Thymus (tissue), 11 donors: ENCODE measurements around the gene NSG2. TPM values are rescaled to one million over a fixed set of nuclear protein-coding genes. Genes with fewer than 3 reads are reported as not detected.

Source experiments
- DNase-seq, 9 donors: peaks; one replicate each; pipeline ENCODE4 v3.0.0-alpha.2; 2013; ENCODE audit warnings: low spot score in 9 of 9, low read depth in 6 of 9, missing footprints in 1 of 9
- H3K27ac ChIP-seq, 2 donors: one replicate each; pipeline ENCODE4 v1.5.1; 2013; ENCODE audit warnings: control low read depth in 1 of 2, low read depth in 1 of 2, low read length in 1 of 2, mild to moderate bottlenecking in 1 of 2, moderate library complexity in 1 of 2
- H3K27me3 ChIP-seq, 2 donors: one replicate each; pipeline ENCODE4 v1.5.1; 2013; ENCODE audit warnings: low read length in 1 of 2; ENCODE audit not compliant: control insufficient read depth in 2 of 2, insufficient read depth in 1 of 2
- H3K36me3 ChIP-seq, 2 donors: one replicate each; pipeline ENCODE4 v1.5.1; 2013; ENCODE audit warnings: low read length in 1 of 2, mild to moderate bottlenecking in 1 of 2, moderate library complexity in 1 of 2; ENCODE audit not compliant: control insufficient read depth in 2 of 2, insufficient read depth in 2 of 2
- H3K4me1 ChIP-seq, 2 donors: one replicate each; pipeline ENCODE4 v1.5.1; 2013; ENCODE audit warnings: low read length in 2 of 2; ENCODE audit not compliant: control insufficient read depth in 2 of 2, insufficient read depth in 2 of 2
- H3K4me3 ChIP-seq, 2 donors: one replicate each; pipeline ENCODE4 v1.5.1; 2013; ENCODE audit warnings: low read length in 2 of 2, control low read depth in 1 of 2, mild to moderate bottlenecking in 1 of 2
- H3K9me3 ChIP-seq, 2 donors: one replicate each; pipeline ENCODE4 v1.5.1; 2013; ENCODE audit warnings: low read length in 1 of 2, mild to moderate bottlenecking in 1 of 2; ENCODE audit not compliant: control insufficient read depth in 2 of 2, insufficient read depth in 1 of 2
- WGBS: extraction: QIAGEN DNeasy Blood & Tissue Kit; methylation state at CpG from one replicate; pipeline ENCODE4 v1.1.7; 2013; 5-methylcytosine and 5-hydroxymethylcytosine counted together
- polyA plus RNA-seq: library from polyadenylated mRNA; stranded (reverse); fragments of 200-250 nt; gene quantifications from one replicate; pipeline ENCODE4 v1.2.3, GENCODE V29; 2013
- total RNA-seq: library from RNA; stranded (reverse); fragments of 120-200 nt; gene quantifications from one replicate; pipeline ENCODE4 v1.2.4, GENCODE V29; 2013
- donor health status: healthy.

Gene NSG2
- total and polyA plus RNA-seq, 2 donors = 0.05 to 0.41 TPM

GRCh38 chr5:174073122-174073660 is 27.7 kb downstream of the NSG2 start:
- no peaks in the 10 kb centered on the region for H3K36me3 ChIP-seq
- H3K27me3 ChIP-seq = no peaks in the 10 kb centered on the region
- H3K4me1 ChIP-seq = no peaks in the 10 kb centered on the region
- 93% methylated on average over 3 of the region's 3 CpGs for WGBS
- no peak for DNase-seq
- no peaks in the 10 kb centered on the region for H3K9me3 ChIP-seq
- H3K4me3 ChIP-seq = no peak overlapping the region
- H3K27ac ChIP-seq = no peak overlapping the region

- 97% methylated on average over 7 of the region's 7 CpGs for WGBS
Measured at GRCh38 chr5:174074369-174074768, 28.9 kb downstream of the NSG2 start.

GRCh38 chr5:174078416-174078815 is 32.9 kb downstream of the NSG2 start:
- WGBS = 73% methylated on average over 3 of the region's 3 CpGs
- no peaks in the 10 kb centered on the region for H3K9me3 ChIP-seq
- H3K36me3 ChIP-seq = no peaks in the 10 kb centered on the region
- DNase-seq = no peak
- H3K27ac ChIP-seq = no peak overlapping the region
- no peaks in the 10 kb centered on the region for H3K4me1 ChIP-seq
- no peaks in the 10 kb centered on the region for H3K27me3 ChIP-seq
- no peak overlapping the region for H3K4me3 ChIP-seq

More at GRCh38 chr5:174074369-174074768, 28.9 kb downstream of the NSG2 start:
- Histone ChIP-seq H3K27ac (no peak overlapping the region), H3K9me3 (no peaks in the 10 kb centered on the region), H3K4me1 (no peaks in the 10 kb centered on the region), H3K4me3 (no peak overlapping the region), H3K36me3 (no peaks in the 10 kb centered on the region), H3K27me3 (no peaks in the 10 kb centered on the region)
- DNase-seq = no peak

- no peaks in the 10 kb centered on the region for H3K9me3 ChIP-seq
- no peaks in the 10 kb centered on the region for H3K36me3 ChIP-seq
- no peaks in the 10 kb centered on the region for H3K27me3 ChIP-seq
- H3K27ac ChIP-seq = no peak overlapping the region
- H3K4me3 ChIP-seq = no peak overlapping the region
- H3K4me1 ChIP-seq = no peaks in the 10 kb centered on the region
- 95% methylated on average over 2 of the region's 2 CpGs for WGBS
- DNase-seq = no peak
Measured at GRCh38 chr5:174082286-174082685, 36.8 kb downstream of the NSG2 start.

- WGBS = 92% methylated on average over 12 of the region's 12 CpGs
- Histone ChIP-seq H3K4me3 (no peak overlapping the region), H3K27me3 (no peaks in the 10 kb centered on the region), H3K4me1 (no peaks in the 10 kb centered on the region), H3K9me3 (no peaks in the 10 kb centered on the region), H3K27ac (no peak overlapping the region), H3K36me3 (no peaks in the 10 kb centered on the region)
- DNase-seq = no peak
Measured at GRCh38 chr5:174083056-174083827, 37.7 kb downstream of the NSG2 start.

- no peak for DNase-seq
- no peak overlapping the region for H3K4me3 ChIP-seq
- WGBS = 80% methylated on average over 8 of the region's 8 CpGs
- no peaks in the 10 kb centered on the region for H3K9me3 ChIP-seq
- H3K4me1 ChIP-seq = no peaks in the 10 kb centered on the region
- no peaks in the 10 kb centered on the region for H3K36me3 ChIP-seq
- H3K27me3 ChIP-seq = no peaks in the 10 kb centered on the region
- H3K27ac ChIP-seq = no peak overlapping the region
Measured at GRCh38 chr5:174084691-174085154, 39.2 kb downstream of the NSG2 start.

GRCh38 chr5:174086751-174087150 is 41.2 kb downstream of the NSG2 start:
- no peak overlapping the region for H3K27ac ChIP-seq
- H3K4me1 ChIP-seq = no peaks in the 10 kb centered on the region
- H3K9me3 ChIP-seq = no peaks in the 10 kb centered on the region
- 97% methylated on average over 5 of the region's 5 CpGs for WGBS
- no peak for DNase-seq
- H3K4me3 ChIP-seq = no peak overlapping the region
- no peaks in the 10 kb centered on the region for H3K36me3 ChIP-seq
- H3K27me3 ChIP-seq = no peaks in the 10 kb centered on the region

- no peak for DNase-seq
- Histone ChIP-seq H3K36me3 (no peaks in the 10 kb centered on the region), H3K27ac (no peak overlapping the region), H3K4me1 (no peaks in the 10 kb centered on the region), H3K9me3 (no peaks in the 10 kb centered on the region), H3K4me3 (no peak overlapping the region), H3K27me3 (no peaks in the 10 kb centered on the region)
- 95% methylated on average over 1 of the region's 1 CpG for WGBS
Measured at GRCh38 chr5:174087783-174088182, 42.3 kb downstream of the NSG2 start.

- DNase-seq = no peak
- H3K4me1 ChIP-seq = no peaks in the 10 kb centered on the region
- no peak overlapping the region for H3K4me3 ChIP-seq
- 89% methylated on average over 10 of the region's 10 CpGs for WGBS
- no peak overlapping the region for H3K27ac ChIP-seq
- H3K27me3 ChIP-seq = no peaks in the 10 kb centered on the region
- H3K36me3 ChIP-seq = no peaks in the 10 kb centered on the region
- no peaks in the 10 kb centered on the region for H3K9me3 ChIP-seq
Measured at GRCh38 chr5:174090129-174090528, 44.6 kb downstream of the NSG2 start.
